Measurements from ENCODE around the gene SVOP.

GRCh38 chr12:108940138-108940537 is 80.7 kb downstream of the SVOP start:
- TF ChIP-seq GATA3 (IDR thresholded peaks at IDR 0.05; ENCODE audit: borderline replicate concordance), result no peak
- TF ChIP-seq EP300 (IDR thresholded peaks at IDR 0.05), result no peak
- no peak for TF ChIP-seq CTCF (IDR thresholded peaks at IDR 0.05)
- TF ChIP-seq POLR2AphosphoS2 (conservative IDR thresholded peaks at IDR 0.05; ENCODE audit: low read length), result no peak
